Activated CD8-positive, alpha-beta memory T cell treated with anti-CD3 and anti-CD28 coated beads, Interleukin-2, amount 50 U/mL, for 1 hour (primary cell): ENCODE measurements around the gene TTC33.

Source experiments
- DNase-seq: peaks from one replicate; pipeline ENCODE4 v3.0.0-alpha.2; 2020; ENCODE audit errors: extremely low read depth

Gene TTC33

DNA sequence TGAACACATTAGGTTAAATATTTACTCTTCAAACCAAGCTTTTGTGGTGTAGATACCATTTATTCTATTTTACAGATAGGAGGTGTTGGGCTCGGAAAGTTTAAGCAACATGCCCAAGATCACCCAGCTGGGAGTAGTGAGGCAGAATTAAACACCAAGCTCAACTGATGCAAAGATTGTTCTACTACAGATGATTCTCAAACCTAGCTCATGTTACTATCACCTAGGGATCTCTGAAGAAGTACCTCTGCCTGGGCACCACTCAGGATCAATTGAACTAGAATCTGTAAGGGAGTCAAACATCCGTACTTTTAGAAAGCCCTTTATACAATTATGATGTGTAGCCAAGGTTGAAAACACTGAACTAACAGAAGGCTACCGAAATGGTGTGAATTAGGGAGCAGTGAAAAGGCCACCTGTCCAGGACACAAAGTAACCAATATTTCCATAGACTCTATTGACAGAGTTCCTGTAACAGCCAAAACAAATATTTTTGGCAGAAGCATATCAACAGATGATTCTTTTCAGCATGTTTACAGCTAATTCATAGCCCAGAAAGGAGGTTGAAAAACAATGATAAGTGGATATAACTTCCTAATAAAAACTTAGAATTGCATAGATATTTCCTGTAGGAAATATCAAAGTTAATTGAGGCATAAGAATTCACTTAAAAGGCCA is 234.5 kb downstream of the TTC33 start:
- no peak for DNase-seq

GRCh38 chr5:40518485-40518917 is 237.3 kb downstream of the TTC33 start:
- DNase-seq: no peak

DNA sequence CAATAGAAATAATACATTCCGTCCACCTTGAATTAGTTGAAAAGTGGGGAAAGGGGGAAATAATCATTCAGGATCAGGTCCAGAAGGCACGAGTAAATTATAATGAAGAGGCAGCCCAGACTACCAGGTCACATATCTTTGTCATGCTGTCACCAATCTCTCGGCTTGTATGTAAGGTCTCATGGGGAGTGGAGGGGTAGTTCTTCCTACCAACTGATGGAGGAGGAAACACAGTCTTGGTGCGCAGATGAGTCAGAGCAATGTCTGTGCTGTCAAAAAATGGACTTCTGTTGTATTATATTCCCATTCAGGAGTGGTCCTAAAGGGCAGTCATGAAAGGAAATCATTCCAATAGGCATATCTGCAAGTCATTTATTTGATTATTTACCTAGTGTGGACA is 240.3 kb downstream of the TTC33 start:
- DNase-seq: no peak

DNA sequence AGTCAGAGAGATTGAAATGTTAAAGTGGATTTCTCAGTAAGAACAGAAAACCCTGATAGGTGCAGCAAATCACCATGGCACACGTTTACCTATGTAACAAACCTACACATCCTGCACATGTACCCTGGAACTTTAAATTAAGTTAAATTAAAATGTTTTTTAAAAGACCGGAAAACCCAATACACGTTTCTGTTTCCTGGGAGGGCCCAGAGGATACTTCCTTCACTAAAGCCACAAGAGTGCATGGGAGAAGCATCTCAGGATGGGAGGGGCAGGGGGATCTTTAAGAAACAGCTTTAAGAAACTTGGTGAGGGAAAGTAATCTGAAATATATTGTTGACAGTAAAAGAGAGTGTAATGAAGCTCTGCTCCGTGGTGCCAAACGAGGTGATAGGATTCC is 240.8 kb downstream of the TTC33 start:
- DNase-seq: no peak

DNA sequence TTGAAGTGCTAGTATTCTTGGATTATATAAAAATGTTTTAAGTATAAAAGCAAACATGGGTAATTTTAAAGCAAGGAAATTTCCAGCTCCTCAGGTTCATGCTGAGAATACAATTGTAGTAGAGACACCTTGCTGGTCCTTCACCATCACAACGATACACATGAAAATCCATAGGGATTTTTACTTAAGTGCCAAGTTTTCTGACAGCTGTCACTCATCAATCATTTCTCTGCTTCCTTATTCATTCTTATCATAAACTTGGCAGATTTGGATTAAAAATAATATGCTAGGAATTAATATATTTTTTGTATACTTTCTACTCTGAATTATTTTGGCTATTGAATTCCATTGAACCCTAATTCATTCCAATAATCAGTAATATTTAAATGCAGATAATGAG is 244.0 kb downstream of the TTC33 start:
- DNase-seq: no peak

- DNase-seq: no peak
Observed at GRCh38 chr5:40507095-40507494, 248.7 kb downstream of the TTC33 start.

GRCh38 chr5:40505031-40505430 is 250.7 kb downstream of the TTC33 start:
- no peak for DNase-seq

- DNase-seq: no peak
Observed at GRCh38 chr5:40503439-40503838, 252.3 kb downstream of the TTC33 start.

DNA sequence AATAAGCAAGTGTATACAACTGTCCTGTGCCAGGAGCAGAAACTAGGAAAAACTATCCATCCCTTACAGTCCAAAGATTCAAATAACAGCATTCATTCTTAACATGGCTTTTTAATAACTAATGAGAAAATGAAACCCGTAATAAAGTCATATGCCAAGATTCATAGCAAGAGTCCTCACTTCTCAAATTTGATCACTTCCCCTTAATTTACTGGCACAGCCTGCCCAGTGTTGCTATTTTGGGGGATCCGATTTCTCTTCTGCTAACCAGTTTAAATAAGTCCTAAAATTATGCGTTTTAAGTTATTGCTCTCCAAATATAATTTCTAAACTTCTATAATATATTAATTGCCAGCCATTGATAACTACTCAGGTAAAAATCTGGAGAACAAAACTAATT is 253.0 kb downstream of the TTC33 start:
- no peak for DNase-seq

- DNase-seq: no peak
Observed at GRCh38 chr5:40501711-40502444, 253.9 kb downstream of the TTC33 start.

- no peak for DNase-seq
Observed at GRCh38 chr5:40499518-40500273, 256.1 kb downstream of the TTC33 start.

- DNase-seq: no peak
Observed at GRCh38 chr5:40499007-40499406, 256.8 kb downstream of the TTC33 start.

DNA sequence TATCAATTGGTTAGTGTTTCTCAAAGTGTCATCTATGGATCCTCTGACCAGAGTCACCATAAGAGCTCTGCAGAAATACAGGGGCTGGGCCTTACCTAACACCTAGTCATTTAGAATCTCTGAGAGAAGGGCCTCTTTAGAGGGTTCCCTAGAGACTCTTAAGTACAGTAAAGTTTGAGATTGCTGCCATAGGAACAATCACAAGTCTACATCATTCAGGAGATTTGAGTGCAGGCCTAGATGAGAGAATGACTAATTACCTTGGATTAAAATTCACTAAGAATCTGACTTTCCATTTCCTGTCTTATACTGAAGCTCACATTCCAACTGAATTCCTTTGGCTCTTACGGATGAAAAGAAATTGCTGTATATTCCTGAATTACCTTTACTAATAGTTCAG is 258.2 kb downstream of the TTC33 start:
- DNase-seq: no peak

- DNase-seq: no peak
Observed at GRCh38 chr5:40495237-40495635, 260.5 kb downstream of the TTC33 start.

- DNase-seq: no peak
Observed at GRCh38 chr5:40494631-40495236, 261.0 kb downstream of the TTC33 start.

GRCh38 chr5:40492056-40492455 is 263.7 kb downstream of the TTC33 start:
- no peak for DNase-seq

DNA sequence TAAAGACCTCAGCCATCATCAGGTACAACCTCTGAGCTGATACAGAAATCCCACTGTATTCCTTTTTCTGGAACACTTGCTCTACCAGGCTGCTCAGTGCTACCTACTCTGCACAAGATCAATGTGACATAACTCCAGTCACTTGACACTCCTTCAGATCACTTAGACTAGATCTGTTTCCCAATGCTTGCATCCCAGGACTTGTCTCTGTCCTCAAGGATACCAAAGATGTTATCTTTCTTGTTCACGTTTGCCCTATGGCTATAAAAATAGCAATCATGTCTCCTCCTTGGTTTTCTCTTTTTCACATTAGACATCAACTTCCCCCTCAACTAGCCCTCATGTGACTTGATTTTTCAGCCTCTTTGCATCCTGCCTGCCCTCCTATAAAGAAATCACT is 264.1 kb downstream of the TTC33 start:
- no peak for DNase-seq

GRCh38 chr5:40490464-40491111 is 265.2 kb downstream of the TTC33 start:
- DNase-seq: no peak

GRCh38 chr5:40489421-40489820 is 266.3 kb downstream of the TTC33 start:
- no peak for DNase-seq

DNA sequence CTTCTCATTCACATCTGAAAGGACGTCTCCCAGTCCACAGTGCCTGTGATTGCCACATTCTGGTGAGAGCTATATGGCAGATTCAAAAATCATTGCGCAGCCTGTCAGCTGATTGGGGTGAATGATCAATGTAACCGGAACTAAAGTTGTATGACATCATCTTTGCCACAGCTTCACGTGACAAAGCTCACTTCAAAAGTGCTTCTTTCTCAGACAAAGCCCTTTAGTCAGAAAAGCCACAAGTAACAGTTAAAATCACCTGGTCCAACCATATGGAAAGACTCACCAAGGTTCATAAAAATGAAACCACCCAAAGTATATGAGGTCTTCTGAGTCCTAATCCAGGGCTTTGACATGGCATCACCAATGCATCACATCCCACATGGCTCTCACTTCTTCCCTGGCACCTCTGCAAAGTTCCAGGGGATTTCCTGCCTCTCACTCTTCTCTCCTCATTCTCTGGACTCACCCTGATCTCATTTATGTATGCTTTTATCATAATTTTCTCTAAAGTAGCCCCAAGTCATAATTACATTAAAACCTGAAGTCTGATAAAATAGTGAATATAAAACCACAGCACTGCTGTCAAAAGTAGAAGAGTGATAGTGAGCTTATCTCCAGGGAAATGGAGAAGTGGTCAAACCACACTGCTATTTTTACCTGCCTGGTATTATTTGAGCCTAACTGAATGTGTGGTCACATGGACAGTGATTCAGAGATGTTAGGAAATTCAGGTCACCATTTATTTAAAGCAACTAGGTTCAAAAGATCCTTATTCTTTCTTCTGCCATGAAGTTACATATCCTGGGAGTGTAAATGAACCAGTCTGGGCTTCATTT is 269.1 kb downstream of the TTC33 start:
- peak; percentile 38 for DNase-seq
